ENCODE results near the gene NACC2.
"Not testable (repeated sequence)": the region's sequence is repeated elsewhere in the genome, so short reads cannot be mapped to it uniquely, and the experiment has no call there.

Gene NACC2

GRCh38 chr9:136079211-136079915 is 15.7 kb downstream of the NACC2 start:
- DNase-seq = no peak

- no peak for DNase-seq
Measured at GRCh38 chr9:136078498-136079011, 16.5 kb downstream of the NACC2 start.

GRCh38 chr9:136078024-136078423 is 17.1 kb downstream of the NACC2 start:
- no peak for DNase-seq

- no peak for DNase-seq
Measured at GRCh38 chr9:136077491-136077890, 17.6 kb downstream of the NACC2 start.

- no peak for DNase-seq
Measured at GRCh38 chr9:136075881-136076678, 19.0 kb downstream of the NACC2 start.

DNA sequence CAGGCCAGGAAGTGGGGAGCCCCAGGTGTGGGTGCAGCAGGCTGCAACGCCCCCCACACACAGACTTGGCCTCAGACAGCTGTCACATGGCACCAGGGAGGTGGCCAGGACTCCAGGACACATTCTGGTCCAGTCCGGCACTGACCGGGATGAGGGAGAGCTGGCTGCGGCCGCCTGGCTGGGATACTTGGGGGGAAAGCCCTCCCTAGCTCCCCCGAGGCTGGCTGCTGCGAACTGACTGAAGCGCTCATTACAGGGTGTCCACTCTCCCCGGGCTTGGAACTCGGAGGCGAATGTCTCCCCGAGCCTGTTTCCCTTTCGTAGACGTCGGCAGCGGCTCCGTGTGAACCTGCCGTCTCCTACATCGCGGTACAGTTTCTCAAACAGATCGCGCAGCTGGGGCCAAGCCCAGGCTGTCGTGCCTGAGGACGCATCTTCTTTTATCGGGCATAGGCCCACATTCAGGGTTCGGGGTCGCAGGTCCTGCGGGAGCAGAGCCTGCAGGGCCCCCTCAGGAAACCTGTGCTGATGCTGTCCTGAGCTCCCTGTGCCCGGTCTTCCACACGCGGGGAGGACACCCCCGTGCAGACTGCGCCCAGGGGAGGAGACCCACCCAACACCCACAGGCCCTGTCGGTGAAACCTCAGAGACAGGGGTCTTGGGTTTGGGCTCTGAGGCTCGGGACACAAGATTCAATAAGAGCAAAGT is 19.8 kb downstream of the NACC2 start:
- DNase-seq = no peak

DNA sequence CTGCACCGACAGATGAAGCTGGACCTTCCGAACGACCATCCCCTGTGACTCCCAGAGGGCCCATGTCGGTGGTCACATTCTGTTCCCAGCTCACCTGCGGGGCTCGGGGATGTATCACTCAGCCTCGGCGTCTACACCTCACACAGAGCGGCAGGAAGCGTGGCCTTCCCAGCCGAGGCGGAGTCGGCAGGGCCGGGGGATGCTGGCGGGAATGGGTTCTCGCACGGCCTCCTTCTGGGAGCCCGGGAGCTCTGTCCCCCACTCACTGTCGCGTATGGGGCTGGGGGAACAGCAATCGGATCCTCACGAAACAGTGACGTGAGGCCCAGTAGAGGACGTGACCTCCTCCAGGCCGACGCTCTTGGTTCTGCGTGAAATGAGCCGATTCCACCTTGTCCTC is 20.4 kb downstream of the NACC2 start:
- no peak for DNase-seq

DNA sequence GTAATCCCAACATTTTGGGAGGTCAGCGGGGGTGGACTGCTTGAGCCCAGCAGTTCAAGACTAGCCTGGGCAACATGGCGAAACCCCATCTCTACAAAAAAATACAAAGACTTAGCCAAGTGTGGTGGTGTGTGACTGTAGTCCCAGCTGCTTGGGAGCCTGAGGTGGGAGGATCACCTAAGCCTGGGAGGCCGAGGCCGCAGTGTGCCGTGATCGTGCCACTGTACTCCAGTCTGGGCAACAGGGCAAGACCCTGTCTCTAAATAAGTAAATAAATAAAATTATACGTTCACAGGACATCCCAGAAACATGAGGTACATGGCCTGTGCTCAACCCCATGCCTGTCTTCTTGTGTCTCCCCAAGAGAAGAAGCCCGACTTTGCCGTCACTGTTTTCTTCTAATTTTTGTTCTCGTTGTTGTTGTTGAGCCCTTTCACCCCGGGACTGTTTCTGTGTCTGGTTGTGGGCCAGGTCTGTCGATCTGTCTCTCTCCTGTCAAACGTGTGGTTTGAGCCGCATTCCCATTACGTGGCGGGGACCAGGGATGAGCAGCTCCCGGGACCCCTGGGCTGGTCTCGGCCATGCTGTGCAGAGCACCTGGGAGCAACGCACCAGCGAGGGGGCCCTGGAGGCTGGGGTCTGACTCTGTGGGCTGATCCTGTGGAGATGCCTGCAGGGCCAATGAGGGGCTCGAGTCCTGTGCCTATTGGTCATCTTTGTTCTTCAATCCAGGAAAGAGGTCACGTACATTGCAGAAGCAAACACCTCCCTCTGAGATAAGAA is 32.2 kb downstream of the NACC2 start:
- DNase-seq = no peak

DNA sequence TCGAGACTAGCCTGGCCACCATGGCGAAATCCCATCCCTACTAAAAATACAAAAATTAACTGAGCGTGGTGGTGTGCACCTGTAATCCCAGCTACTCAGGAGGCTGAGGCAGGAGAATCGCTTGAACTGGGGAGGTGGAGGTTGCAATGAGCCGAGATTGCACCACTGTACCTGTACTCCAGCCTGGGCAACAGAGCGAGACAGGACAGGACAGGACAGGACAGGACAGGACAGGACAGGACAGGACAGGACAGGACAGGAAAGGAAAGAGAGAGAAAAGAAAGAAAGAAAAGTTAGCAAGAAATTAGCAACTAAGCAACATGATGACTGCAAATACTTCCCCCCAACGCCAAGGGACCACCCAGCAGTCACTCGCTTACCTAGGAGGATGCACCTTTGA is 33.2 kb downstream of the NACC2 start:
- not testable (repeated sequence) for DNase-seq

DNA sequence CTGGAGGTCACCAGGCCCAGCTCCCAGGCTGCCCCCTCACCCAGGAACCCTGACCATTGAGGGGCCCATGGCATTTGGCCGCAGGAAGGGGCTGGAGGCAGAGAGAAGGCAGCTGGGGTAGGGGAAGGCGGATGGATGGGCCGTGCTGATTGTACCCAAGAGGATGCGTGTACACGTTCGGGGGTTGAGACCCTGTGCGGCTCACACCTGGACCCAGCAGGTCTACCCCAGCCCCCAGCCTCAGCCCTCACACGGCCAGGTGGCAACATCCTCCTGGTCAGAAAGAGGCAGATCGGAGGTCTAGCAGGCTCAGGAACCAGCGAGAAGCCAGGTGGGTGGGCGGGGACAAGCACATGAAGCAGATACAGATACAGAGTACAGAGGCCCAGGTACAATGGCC is 33.7 kb downstream of the NACC2 start:
- no peak for DNase-seq

- DNase-seq = no peak
Measured at GRCh38 chr9:136060671-136061371, 34.3 kb downstream of the NACC2 start.

GRCh38 chr9:136059851-136060670 is 35.0 kb downstream of the NACC2 start:
- no peak for DNase-seq

DNA sequence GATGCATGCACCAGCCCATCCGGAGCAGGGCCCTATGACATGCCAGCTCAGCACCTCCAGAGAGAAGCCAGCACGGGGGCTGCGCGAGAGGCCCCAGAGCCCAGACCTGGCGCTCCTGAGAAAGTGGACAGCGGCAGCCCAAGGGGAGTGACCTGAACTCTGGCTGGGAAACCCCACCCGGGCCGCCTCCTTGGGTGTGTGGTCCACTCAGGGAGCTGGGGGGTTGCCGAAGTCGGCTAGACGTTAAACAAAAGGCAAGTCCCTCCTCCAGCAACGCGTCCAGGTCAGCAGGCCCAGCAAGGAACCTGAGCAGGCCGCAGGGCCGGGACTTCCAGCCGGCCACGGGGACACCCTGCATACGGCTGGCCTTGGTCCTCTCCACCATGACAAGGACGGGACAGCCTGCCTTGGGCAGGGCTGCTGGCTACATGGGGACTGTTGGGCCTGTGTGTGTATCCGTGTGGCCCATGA is 35.7 kb downstream of the NACC2 start:
- DNase-seq = no peak

DNA sequence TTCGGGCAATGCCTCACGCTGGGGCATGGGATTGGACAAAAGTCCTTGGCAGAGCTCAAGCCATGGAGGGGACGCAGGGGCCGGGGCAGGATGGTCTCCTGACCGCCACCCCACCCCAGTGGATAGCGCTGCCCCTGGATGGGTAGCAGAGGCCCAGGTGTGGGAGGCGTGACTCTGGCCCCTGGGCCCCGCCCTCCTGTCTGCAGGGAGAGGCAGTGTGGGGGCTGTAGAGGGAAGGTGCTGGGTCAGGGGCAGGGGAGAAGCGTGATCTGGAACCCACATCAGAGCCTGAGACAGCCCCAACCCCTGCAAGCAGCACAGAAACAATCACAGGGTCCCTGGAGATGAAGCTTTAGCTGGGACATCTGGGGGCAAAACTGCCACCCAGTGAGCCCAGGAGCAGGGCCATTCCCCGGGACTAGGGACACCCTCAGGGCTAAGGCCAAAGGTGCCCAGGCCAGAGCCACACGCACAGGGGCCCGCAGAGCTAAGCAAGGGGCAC is 36.2 kb downstream of the NACC2 start:
- DNase-seq = no peak

- DNase-seq = no peak
Measured at GRCh38 chr9:136058084-136058483, 37.0 kb downstream of the NACC2 start.

DNA sequence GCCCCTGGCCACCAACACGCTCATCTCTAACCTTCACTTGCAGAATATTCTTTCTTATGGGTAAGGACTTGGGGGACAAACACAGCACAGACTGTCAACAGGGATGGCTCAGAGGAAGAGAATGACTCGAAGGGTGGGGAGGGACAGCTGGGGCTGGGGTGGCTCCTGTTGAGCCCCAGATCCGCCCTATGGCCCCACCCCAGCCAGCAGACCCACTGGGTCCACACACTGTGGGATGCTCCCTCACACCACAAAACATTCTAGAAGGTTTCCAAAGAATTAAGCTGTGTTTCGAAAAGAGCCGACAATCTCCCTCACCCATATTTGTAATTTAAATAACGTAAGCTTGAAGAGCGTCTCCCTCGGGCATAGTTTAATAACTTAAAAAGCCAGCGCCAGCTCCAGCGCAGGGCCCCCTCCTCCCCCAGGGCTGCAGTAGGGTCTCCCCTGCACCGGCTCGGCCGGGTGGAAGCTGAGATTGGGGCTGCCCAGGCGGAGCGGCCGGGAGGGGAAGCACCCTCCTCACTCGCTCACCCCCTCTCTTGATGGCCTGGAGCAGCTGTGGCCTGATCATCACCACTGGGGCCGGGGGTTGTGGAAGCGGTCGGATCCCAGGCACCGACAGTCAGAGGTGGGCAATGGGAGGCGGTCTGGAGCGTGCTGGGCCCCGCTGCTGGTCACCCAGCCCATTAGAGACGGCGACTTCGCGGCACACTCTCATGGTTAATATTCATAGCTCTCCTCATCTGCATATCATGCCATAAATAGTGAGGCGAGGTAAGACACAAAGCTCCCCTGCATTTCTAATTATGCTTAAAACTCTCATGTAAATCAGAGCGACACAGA is 37.6 kb downstream of the NACC2 start:
- DNase-seq = no peak

DNA sequence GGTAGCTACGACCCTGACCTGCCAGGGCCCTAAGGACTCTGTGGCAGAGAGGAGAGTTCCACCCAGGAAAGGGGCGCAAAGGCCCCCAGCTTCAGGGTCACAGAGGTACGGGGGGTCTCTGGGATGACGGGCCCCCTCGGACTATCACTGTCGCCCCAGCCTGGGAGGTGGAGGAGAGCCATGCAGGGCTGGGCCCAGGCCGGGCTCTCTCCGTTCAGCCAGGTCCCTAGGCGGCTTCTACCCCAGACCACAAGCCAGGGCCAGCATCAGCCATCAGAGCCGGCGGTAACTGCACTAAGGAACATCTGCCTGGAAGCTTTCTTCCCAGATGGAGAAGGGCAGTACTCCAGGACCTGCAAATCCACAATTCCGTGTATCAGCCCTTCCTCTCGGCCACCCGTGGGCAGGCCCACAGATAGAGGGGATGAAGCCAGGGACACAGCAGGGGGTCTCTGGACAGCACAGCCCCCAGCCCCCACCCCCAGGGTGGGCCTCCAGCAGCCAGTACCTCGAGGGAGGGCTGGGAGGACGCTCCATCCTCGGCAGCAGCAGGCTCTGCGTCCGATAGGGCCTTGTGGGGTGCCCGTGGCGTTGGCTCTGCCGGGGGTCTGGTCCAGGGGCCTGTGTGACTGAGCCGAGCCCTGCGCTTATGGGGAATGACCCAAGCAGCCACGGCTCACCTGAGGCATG is 38.4 kb downstream of the NACC2 start:
- DNase-seq = no peak

GRCh38 chr9:136055715-136056545 is 39.2 kb downstream of the NACC2 start:
- no peak for DNase-seq
